K562 (cell line): Measurements from ENCODE around the gene RNF6. TPM values are rescaled to one million over a fixed set of nuclear protein-coding genes. Genes with fewer than 3 reads are reported as not detected.

Source experiments
- BDP1 ChIP-seq: IDR thresholded peaks from 3 replicates; pipeline ENCODE4 v1.6.1; 2011; ENCODE audit not compliant: insufficient read length, insufficient read depth
- COPS2 ChIP-seq: fragments of 450-650 bp; conservative IDR thresholded peaks from 2 replicates; pipeline ENCODE4 v1.6.1; 2016; ENCODE audit warnings: mild to moderate bottlenecking, moderate library complexity
- CTCFL ChIP-seq: IDR thresholded peaks from 2 replicates; pipeline ENCODE4 v1.6.1; 2011; ENCODE audit warnings: borderline replicate concordance, low read depth, mild to moderate bottlenecking, moderate library complexity, low read length; ENCODE audit not compliant: insufficient read depth, poor library complexity, severe bottlenecking
- E2F3 ChIP-seq: fragments of 250-450 bp; sonication (Bioruptor Pico); IDR thresholded peaks from 2 replicates; pipeline ENCODE4 v1.4.0; 2020; ENCODE audit warnings: mild to moderate bottlenecking
- FOS ChIP-seq: IDR thresholded peaks from 3 replicates; pipeline ENCODE4 v1.6.1; 2011; ENCODE audit not compliant: insufficient read length; ENCODE audit errors: extremely low read depth
- FOXK1 ChIP-seq: sonication (generic); formaldehyde crosslinking; IDR thresholded peaks from 2 replicates; pipeline ENCODE4 v1.8.0; 2022; ENCODE audit warnings: missing genetic modification reagents, mild to moderate bottlenecking, borderline replicate concordance
- HDAC2 ChIP-seq: fragments of 450-650 bp; IDR thresholded peaks from 2 replicates; pipeline ENCODE4 v1.6.1; 2016; ENCODE audit warnings: mild to moderate bottlenecking
- HMGXB4 ChIP-seq: sonication (generic); formaldehyde crosslinking; IDR thresholded peaks from 2 replicates; pipeline ENCODE4 v1.8.1; 2023; ENCODE audit warnings: mild to moderate bottlenecking, missing genetic modification reagents
- MLLT1 ChIP-seq, 2 experiments: fragments of 450-650 bp; IDR thresholded peaks; 2 replicates each; pipeline ENCODE4 v1.6.1; 2016
- NR2C1 ChIP-seq, 2 experiments: fragments of 450-650 bp; IDR thresholded peaks; 2 replicates each; pipeline ENCODE4 v1.6.1; 2017; ENCODE audit warnings: mild to moderate bottlenecking in 2 of 2, antibody characterized with exemption in 1 of 2, inconsistent platforms in 1 of 2, missing compliant biosample characterization in 1 of 2, missing genetic modification characterization in 1 of 2
- SIX5 ChIP-seq, 2 experiments: IDR thresholded peaks; 2 replicates each; pipeline ENCODE4 v1.6.1; 2011; ENCODE audit warnings: low read length in 2 of 2, borderline replicate concordance in 1 of 2, low read depth in 1 of 2, mild to moderate bottlenecking in 1 of 2, moderate library complexity in 1 of 2; ENCODE audit not compliant: insufficient read depth in 1 of 2
- STAT6 ChIP-seq: sonication (generic); formaldehyde crosslinking; IDR thresholded peaks from 2 replicates; pipeline ENCODE4 v1.8.1; 2023; ENCODE audit warnings: mild to moderate bottlenecking, missing genetic modification reagents
- polyA plus RNA-seq, 8 experiments: library from polyadenylated mRNA; depleted of rRNA in 4 of 8; stranded (reverse) in 5 of 8; unstranded in 3 of 8; fragments of >200 nt; fragmentation: Nextera tagmentation in 2 of 8; fragmentation: Illumina TruSeq in 1 of 8; extraction: Ambion mirVana in 2 of 8; extraction: Trizol in 1 of 8; gene quantifications; 2 replicates each; pipeline versions ENCODE4 v1.2.1 to v1.2.3, GENCODE V29; 2011 to 2014; ENCODE audit warnings: inconsistent platforms in 1 of 8, missing spikeins in 1 of 8
- total RNA-seq, 7 experiments: library from RNA; depleted of rRNA in 6 of 7; stranded (reverse); fragments of >200 nt in 6 of 7; fragmentation: Illumina TruSeq in 2 of 7; extraction: Trizol in 2 of 7; gene quantifications; 2 replicates each; pipeline versions ENCODE4 v1.2.1 to v1.2.3, GENCODE V29; 2011 to 2021; ENCODE audit warnings: low replicate concordance in 1 of 7
- TF ChIP-seq, protein P1 (sequence below), 2 experiments: fragments of 450-650 bp in 1 of 2; IDR thresholded peaks; 2 replicates each; pipeline ENCODE4 v1.6.1; 2011 to 2017; ENCODE audit warnings: low read depth in 2 of 2, antibody characterized with exemption in 1 of 2, borderline replicate concordance in 1 of 2, low read length in 1 of 2, mild to moderate bottlenecking in 1 of 2, mixed read lengths in 1 of 2; ENCODE audit not compliant: control insufficient read depth in 1 of 2

The RNF6 gene
- total and polyA plus RNA-seq, 9 of the 15 experiments (the other 6 are each of a cell fraction or from before 2014, with no cell fraction given): 12.0 to 31.4 (median 22.3) TPM

- TF ChIP-seq, protein P1, sequence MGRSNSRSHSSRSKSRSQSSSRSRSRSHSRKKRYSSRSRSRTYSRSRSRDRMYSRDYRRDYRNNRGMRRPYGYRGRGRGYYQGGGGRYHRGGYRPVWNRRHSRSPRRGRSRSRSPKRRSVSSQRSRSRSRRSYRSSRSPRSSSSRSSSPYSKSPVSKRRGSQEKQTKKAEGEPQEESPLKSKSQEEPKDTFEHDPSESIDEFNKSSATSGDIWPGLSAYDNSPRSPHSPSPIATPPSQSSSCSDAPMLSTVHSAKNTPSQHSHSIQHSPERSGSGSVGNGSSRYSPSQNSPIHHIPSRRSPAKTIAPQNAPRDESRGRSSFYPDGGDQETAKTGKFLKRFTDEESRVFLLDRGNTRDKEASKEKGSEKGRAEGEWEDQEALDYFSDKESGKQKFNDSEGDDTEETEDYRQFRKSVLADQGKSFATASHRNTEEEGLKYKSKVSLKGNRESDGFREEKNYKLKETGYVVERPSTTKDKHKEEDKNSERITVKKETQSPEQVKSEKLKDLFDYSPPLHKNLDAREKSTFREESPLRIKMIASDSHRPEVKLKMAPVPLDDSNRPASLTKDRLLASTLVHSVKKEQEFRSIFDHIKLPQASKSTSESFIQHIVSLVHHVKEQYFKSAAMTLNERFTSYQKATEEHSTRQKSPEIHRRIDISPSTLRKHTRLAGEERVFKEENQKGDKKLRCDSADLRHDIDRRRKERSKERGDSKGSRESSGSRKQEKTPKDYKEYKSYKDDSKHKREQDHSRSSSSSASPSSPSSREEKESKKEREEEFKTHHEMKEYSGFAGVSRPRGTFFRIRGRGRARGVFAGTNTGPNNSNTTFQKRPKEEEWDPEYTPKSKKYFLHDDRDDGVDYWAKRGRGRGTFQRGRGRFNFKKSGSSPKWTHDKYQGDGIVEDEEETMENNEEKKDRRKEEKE (IDR thresholded peaks at IDR 0.05; ENCODE audit: borderline replicate concordance in 1 of 2, control insufficient read depth in 1 of 2, low read depth in 2 of 2, low read length in 1 of 2): 0 out of 4 replicates have a peak, but pooled peaks of 1 of the 2 experiments have one; percentile 31
- TF ChIP-seq NR2C1 (IDR thresholded peaks at IDR 0.05): peak; percentile 79
- peak; percentile 77 for TF ChIP-seq NR2C1 (tag; IDR thresholded peaks at IDR 0.05)
- TF ChIP-seq COPS2: no peak
- 0 out of 2 replicates have a peak, but pooled peaks have one; percentile 68 for TF ChIP-seq HMGXB4 (CRISPR knock-in tag)
- TF ChIP-seq CTCFL: no peak
- no peak for TF ChIP-seq E2F3 (CRISPR knock-in tag)
- TF ChIP-seq FOS: peak; percentile 95
- 0 out of 2 replicates have a peak, but pooled peaks have one; percentile 18 for TF ChIP-seq HDAC2
- TF ChIP-seq MLLT1 (IDR thresholded peaks at IDR 0.05): no peak
- no peak for TF ChIP-seq STAT6 (CRISPR knock-in tag)
- no peak for TF ChIP-seq FOXK1 (CRISPR knock-in tag)
- no peak for TF ChIP-seq BDP1
- TF ChIP-seq SIX5 (IDR thresholded peaks at IDR 0.05; ENCODE audit: borderline replicate concordance in 1 of 2, insufficient read depth in 1 of 2, low read depth in 1 of 2, low read length in 2 of 2): peak in 1 of 2 experiments; percentile 19; a peak in 1 of 4 replicates
Observed at GRCh38 chr13:26221721-26222519, at the start of gene RNF6 (continued).
